Vagina (tissue), 2 donors: Measurements from ENCODE around the gene SUSD6.

Experiments used
- CTCF ChIP-seq, 3 experiments: fragments of 450-650 bp in 2 of 3; fragments of 200-600 bp in 1 of 3; sonication (generic) in 1 of 3; IDR thresholded peaks; one replicate each; pipeline ENCODE4 v1.5.1; 2017 to 2019; ENCODE audit warnings: antibody characterized with exemption in 3 of 3, mild to moderate bottlenecking in 2 of 3, moderate library complexity in 2 of 3
- POLR2A ChIP-seq, 2 donors: fragments of 450-650 bp; IDR thresholded peaks; one replicate each; pipeline ENCODE4 v1.6.1; 2017; ENCODE audit warnings: antibody characterized with exemption in 2 of 2, mild to moderate bottlenecking in 2 of 2, moderate library complexity in 2 of 2
- POLR2AphosphoS5 ChIP-seq, 2 donors: sonication (generic); formaldehyde crosslinking; IDR thresholded peaks; one replicate each; pipeline ENCODE4 v1.9.0; 2017; ENCODE audit warnings: antibody characterized with exemption in 2 of 2, mild to moderate bottlenecking in 2 of 2, low read depth in 1 of 2; ENCODE audit not compliant: insufficient read depth in 1 of 2

GRCh38 chr14:69675245-69675583, 63.8 kb downstream of the SUSD6 start:
- TF ChIP-seq CTCF (IDR thresholded peaks at IDR 0.05) (no peak), POLR2A (IDR thresholded peaks at IDR 0.05) (no peak), POLR2AphosphoS5 (IDR thresholded peaks at IDR 0.05; ENCODE audit: insufficient read depth in 1 of 2, low read depth in 1 of 2) (no peak)
